ENCODE measurements around the gene RPTOR. TPM values are rescaled to one million over a fixed set of nuclear protein-coding genes. Genes with fewer than 3 reads are reported as not detected.

The RPTOR gene
- total and polyA plus RNA-seq, 4 donors: 12.4 to 46.1 (median 29.7) TPM

- 11 to 15% methylated on average over 12 of the region's 12 CpGs for WGBS, 2 donors
- Histone ChIP-seq H3K9ac (ENCODE audit: insufficient read depth in 1 of 2, low read length in 2 of 2) (no peak overlapping the region), H3K36me3 (ENCODE audit: control insufficient read depth in 4 of 4, insufficient read depth in 4 of 4, low read length in 4 of 4) (no peaks in the 10 kb centered on the region), H3K4me1 (ENCODE audit: control insufficient read depth in 5 of 5, insufficient read depth in 5 of 5, low read length in 5 of 5) (peaks cover 0 to 4% (median 0%) of the 10 kb centered on the region in 5 donors), H3K27ac (ENCODE audit: low read depth in 1 of 2, low read length in 1 of 2) (no peak overlapping the region), H3K9me3 (ENCODE audit: control insufficient read depth in 4 of 4, insufficient read depth in 3 of 4, low read length in 3 of 4) (no peaks in the 10 kb centered on the region), H3K27me3 (ENCODE audit: control insufficient read depth in 3 of 3, insufficient read depth in 3 of 3, low read length in 2 of 3) (peaks cover 0 to 2% (median 0%) of the 10 kb centered on the region in 3 donors), H3K4me3 (no peak overlapping the region)
- TF ChIP-seq CTCF (IDR thresholded peaks at IDR 0.05; ENCODE audit: control extremely low read depth, extremely low read depth): no peak
- ATAC-seq (ENCODE audit: insufficient read depth, low FRiP score): no peak
- DNase-seq: no peak
These were observed 5.5 kb upstream of the RPTOR start for GRCh38 chr17:80539022-80539641.

- Histone ChIP-seq H3K9ac (ENCODE audit: insufficient read depth in 1 of 2, low read length in 2 of 2) (peak overlapping the region; percentile 77 to 81), H3K9me3 (ENCODE audit: control insufficient read depth in 4 of 4, insufficient read depth in 3 of 4, low read length in 3 of 4) (no peaks in the 10 kb centered on the region), H3K4me3 (peak overlapping the region; percentile 96), H3K4me1 (ENCODE audit: control insufficient read depth in 5 of 5, insufficient read depth in 5 of 5, low read length in 5 of 5) (peaks cover 4 to 13% (median 5%) of the 10 kb centered on the region in 5 donors), H3K36me3 (ENCODE audit: control insufficient read depth in 4 of 4, insufficient read depth in 4 of 4, low read length in 4 of 4) (peaks cover 0 to 4% (median 0%) of the 10 kb centered on the region in 4 donors), H3K27ac (ENCODE audit: low read depth in 1 of 2, low read length in 1 of 2) (no peak overlapping the region), H3K27me3 (ENCODE audit: control insufficient read depth in 3 of 3, insufficient read depth in 3 of 3, low read length in 2 of 3) (no peaks in the 10 kb centered on the region)
- ATAC-seq (ENCODE audit: insufficient read depth, low FRiP score) (no peak), DNase-seq (no peak)
- 8 to 11% methylated on average over 8 of the region's 8 CpGs for WGBS, 2 donors
- TF ChIP-seq CTCF (IDR thresholded peaks at IDR 0.05; ENCODE audit: control extremely low read depth, extremely low read depth): no peak
These were observed 825 bp downstream of the RPTOR start for GRCh38 chr17:80545499-80545826.

GRCh38 chr17:80546267-80546666 is 1.6 kb downstream of the RPTOR start:
- no peak overlapping the region for H3K4me3 ChIP-seq
- H3K27ac ChIP-seq (ENCODE audit: low read depth in 1 of 2, low read length in 1 of 2): no peak overlapping the region
- no peak overlapping the region for H3K9ac ChIP-seq (ENCODE audit: insufficient read depth in 1 of 2, low read length in 2 of 2)
- H3K36me3 ChIP-seq (ENCODE audit: control insufficient read depth in 4 of 4, insufficient read depth in 4 of 4, low read length in 4 of 4): peaks cover 0 to 4% (median 0%) of the 10 kb centered on the region in 4 donors
- no peak for ATAC-seq (ENCODE audit: insufficient read depth, low FRiP score)
- DNase-seq: no peak
- no peak for TF ChIP-seq CTCF (IDR thresholded peaks at IDR 0.05; ENCODE audit: control extremely low read depth, extremely low read depth)
- H3K4me1 ChIP-seq (ENCODE audit: control insufficient read depth in 5 of 5, insufficient read depth in 5 of 5, low read length in 5 of 5): peaks cover 4 to 13% (median 5%) of the 10 kb centered on the region in 5 donors
- no peaks in the 10 kb centered on the region for H3K9me3 ChIP-seq (ENCODE audit: control insufficient read depth in 4 of 4, insufficient read depth in 3 of 4, low read length in 3 of 4)
- H3K27me3 ChIP-seq (ENCODE audit: control insufficient read depth in 3 of 3, insufficient read depth in 3 of 3, low read length in 2 of 3): no peaks in the 10 kb centered on the region
- 85 to 88% methylated on average over 5 of the region's 5 CpGs for WGBS, 2 donors

- Histone ChIP-seq H3K9ac (ENCODE audit: insufficient read depth in 1 of 2, low read length in 2 of 2) (no peak overlapping the region), H3K27me3 (ENCODE audit: control insufficient read depth in 3 of 3, insufficient read depth in 3 of 3, low read length in 2 of 3) (no peaks in the 10 kb centered on the region), H3K27ac (ENCODE audit: low read depth in 1 of 2, low read length in 1 of 2) (no peak overlapping the region), H3K4me1 (ENCODE audit: control insufficient read depth in 5 of 5, insufficient read depth in 5 of 5, low read length in 5 of 5) (peaks cover 0 to 4% (median 0%) of the 10 kb centered on the region in 5 donors), H3K9me3 (ENCODE audit: control insufficient read depth in 4 of 4, insufficient read depth in 3 of 4, low read length in 3 of 4) (no peaks in the 10 kb centered on the region), H3K4me3 (no peak overlapping the region), H3K36me3 (ENCODE audit: control insufficient read depth in 4 of 4, insufficient read depth in 4 of 4, low read length in 4 of 4) (peaks cover 0 to 4% (median 0%) of the 10 kb centered on the region in 4 donors)
- 39 to 48% methylated on average over 2 of the region's 2 CpGs for WGBS, 2 donors
- ATAC-seq (ENCODE audit: insufficient read depth, low FRiP score) (no peak), DNase-seq (no peak)
- TF ChIP-seq CTCF (IDR thresholded peaks at IDR 0.05; ENCODE audit: control extremely low read depth, extremely low read depth): no peak
These were observed 7.9 kb downstream of the RPTOR start for GRCh38 chr17:80552523-80552922.

All from lung (tissue), 12 donors.